AG09319 (cell line): ENCODE measurements around the gene FAM240B.

Source experiments
- DNase-seq: peaks from one replicate; pipeline ENCODE4 v3.0.0-alpha.2; 2010; ENCODE audit warnings: low read depth; ENCODE audit errors: extremely low read depth
- TF ChIP-seq, protein P1 (sequence below): IDR thresholded peaks from 2 replicates; pipeline ENCODE4 v1.5.1; 2011; ENCODE audit warnings: low read depth, mild to moderate bottlenecking, inconsistent platforms, low read length, moderate library complexity

Gene FAM240B

DNA sequence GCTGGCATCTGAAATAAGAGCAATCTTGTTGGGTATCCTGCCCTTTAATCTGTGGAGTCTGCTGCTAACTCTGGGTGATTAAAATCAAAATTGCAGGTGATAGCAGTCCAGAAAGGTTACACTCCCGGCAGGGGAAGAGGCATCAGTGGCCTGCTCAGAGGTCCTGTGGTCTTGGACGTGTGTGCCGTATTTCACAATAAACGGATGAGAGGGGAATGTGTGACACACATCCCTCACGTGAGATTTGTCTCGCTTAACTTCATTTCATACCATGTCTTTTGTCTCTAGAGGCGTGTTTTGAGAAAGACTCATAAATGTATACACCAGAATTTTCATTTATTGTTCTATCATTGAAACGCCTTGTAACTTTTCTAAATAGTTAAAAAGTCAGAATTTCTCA is 36.6 kb downstream of the FAM240B start:
- no peak for DNase-seq
- TF ChIP-seq, protein P1, sequence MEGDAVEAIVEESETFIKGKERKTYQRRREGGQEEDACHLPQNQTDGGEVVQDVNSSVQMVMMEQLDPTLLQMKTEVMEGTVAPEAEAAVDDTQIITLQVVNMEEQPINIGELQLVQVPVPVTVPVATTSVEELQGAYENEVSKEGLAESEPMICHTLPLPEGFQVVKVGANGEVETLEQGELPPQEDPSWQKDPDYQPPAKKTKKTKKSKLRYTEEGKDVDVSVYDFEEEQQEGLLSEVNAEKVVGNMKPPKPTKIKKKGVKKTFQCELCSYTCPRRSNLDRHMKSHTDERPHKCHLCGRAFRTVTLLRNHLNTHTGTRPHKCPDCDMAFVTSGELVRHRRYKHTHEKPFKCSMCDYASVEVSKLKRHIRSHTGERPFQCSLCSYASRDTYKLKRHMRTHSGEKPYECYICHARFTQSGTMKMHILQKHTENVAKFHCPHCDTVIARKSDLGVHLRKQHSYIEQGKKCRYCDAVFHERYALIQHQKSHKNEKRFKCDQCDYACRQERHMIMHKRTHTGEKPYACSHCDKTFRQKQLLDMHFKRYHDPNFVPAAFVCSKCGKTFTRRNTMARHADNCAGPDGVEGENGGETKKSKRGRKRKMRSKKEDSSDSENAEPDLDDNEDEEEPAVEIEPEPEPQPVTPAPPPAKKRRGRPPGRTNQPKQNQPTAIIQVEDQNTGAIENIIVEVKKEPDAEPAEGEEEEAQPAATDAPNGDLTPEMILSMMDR, result no peak

DNA sequence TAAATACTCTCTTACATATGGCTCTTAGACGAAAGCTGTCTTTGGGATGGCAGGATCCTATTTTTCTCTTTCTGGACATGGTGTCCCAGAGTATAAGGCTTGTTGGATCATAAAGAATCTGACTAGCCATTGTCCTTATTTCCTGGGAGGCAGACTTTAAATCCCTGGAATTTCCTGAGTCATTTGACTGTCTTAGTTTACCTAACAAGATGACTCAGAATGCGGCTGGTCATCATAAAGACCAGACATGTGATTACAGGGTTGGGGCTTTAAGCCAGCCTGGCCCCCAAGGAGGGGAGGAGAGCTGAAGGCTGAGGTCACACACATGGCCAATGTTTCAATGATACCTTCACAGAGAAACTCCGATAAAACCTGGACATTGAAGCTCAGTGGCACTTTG is 37.2 kb downstream of the FAM240B start:
- TF ChIP-seq, protein P1, result no peak
- no peak for DNase-seq

- DNase-seq, result peak; percentile 1
- TF ChIP-seq, protein P1, result no peak
Observed at GRCh38 chr9:38681747-38682227, 38.1 kb downstream of the FAM240B start.

DNA sequence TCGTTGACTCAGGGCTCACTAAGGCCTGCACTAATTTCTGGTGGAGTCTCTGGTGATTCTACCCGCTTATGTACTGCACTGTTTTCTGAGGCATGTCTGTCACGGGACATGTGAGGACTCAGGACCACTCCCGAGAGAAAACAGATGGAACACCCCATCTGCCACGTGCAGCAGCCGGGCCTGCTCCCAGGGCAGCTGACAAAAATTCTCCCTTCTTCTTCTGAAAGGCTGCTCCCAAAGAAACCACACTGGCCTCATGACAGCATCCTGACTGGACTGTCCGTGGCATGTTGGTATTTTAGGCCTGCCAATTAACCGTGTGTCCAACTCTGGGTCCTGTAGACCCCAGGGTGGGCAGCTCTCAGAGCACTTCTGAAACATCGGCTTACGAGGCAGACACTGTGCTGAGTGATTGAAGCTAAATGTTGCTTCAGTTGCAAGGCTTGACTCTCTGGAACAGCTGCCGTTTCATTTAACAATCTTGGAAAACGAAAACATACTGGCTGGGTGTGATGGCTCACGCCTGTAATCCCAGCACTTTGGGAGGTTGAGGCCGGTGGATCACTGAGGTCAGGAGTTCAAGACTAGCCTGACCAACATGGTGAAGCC is 39.0 kb downstream of the FAM240B start:
- TF ChIP-seq, protein P1, result no peak
- DNase-seq, result no peak

DNA sequence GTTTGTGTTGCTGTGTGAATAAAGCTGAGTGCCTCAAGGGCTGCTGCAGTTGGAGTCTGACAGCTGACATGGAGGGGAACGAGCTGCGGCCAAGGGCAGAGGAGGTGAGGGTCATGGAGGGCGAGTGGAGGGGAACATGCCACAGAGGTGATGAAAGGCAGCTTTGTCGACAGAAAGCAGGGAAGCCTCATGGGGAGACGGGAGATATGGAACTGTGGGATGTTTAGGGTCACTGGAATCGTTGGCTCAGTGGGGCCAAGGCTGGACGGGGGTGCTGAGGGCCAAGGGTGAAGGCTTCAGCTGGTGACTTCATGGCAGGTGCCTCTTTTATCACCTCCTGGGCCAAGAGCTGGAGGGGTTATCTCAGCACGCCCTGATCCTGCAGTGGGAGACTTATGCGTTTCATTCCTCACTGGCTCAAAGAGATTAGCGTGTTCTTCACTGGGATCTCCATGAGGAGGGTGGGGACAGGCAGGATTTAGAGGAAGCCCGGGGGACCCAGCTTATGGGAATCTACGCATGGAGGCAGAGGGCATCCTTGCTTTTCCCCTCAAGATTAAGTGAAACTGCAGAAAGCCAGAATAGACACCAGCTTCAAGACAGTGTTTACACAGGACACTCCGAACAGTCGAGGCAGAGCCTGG is 42.2 kb downstream of the FAM240B start:
- DNase-seq, result no peak

GRCh38 chr9:38675831-38676230 is 44.1 kb downstream of the FAM240B start:
- TF ChIP-seq, protein P1, result no peak
- DNase-seq, result no peak

More for the DNA sequence above, 42.2 kb downstream of the FAM240B start:
- TF ChIP-seq, protein P1, result no peak

- no peak for DNase-seq
- TF ChIP-seq, protein P1, result no peak
Observed at GRCh38 chr9:38675211-38675610, 44.7 kb downstream of the FAM240B start.
